Hypothalamus (tissue), 51 donors: ENCODE measurements around the gene MAP2K1.
"Not testable (repeated sequence)": the region's sequence is repeated elsewhere in the genome, so short reads cannot be mapped to it uniquely, and the experiment has no call there.

Experiments used
- DNase-seq, 51 donors: peaks; one replicate each; lab custom pipeline; 2025; lab: John Stamatoyannopoulos, UW

MAP2K1 gene

DNA sequence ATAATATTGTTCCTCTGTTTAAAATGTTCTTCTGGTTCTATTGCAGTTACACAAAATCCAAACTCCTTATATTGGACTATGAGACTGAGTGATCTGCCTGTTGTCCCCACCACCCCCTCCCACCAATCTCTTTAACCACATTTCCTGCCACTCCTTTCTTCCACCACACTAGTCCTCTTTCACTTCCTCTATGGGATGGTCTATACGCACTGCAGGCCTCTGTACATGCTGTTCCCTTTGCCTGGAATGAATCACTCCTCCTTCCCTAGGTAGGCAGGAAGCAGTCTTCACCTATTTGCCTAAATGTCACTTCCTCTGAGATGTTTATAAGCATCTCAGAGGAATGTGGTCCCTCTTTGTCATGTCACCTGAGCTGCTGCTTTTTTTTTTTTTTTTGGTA, 4.0 kb downstream of the MAP2K1 start:
- peak in 1 of 51 donors; percentile 2 for DNase-seq

- not testable (repeated sequence) for DNase-seq
Observed at GRCh38 chr15:66393037-66393436, 6.3 kb downstream of the MAP2K1 start.

- DNase-seq: no peak
Observed at GRCh38 chr15:66394472-66394871, 7.8 kb downstream of the MAP2K1 start.

GRCh38 chr15:66394915-66395314, 8.2 kb downstream of the MAP2K1 start:
- DNase-seq: no peak

GRCh38 chr15:66399276-66399675, 12.6 kb downstream of the MAP2K1 start:
- DNase-seq: no peak

DNA sequence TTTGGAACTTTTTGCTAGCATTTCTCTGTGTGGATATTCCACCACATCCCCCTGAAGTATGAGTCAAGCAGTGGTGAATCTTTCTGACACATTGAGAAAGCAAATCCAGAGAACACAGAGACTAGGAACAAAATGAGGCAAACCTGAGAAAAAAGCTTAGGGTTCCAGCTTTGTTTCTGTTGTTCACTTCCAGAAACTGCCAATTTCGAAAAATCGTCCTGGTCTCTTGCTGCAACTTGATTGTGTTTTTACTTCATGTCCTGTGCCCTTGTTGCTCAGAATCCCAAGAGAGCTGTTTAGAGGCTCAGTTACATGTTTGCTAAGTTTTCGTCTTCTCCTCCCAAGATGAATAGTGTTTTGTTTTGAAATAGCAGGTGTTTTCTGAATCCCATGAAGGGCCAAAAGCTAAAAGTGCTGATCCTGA, 13.7 kb downstream of the MAP2K1 start:
- DNase-seq: no peak

DNA sequence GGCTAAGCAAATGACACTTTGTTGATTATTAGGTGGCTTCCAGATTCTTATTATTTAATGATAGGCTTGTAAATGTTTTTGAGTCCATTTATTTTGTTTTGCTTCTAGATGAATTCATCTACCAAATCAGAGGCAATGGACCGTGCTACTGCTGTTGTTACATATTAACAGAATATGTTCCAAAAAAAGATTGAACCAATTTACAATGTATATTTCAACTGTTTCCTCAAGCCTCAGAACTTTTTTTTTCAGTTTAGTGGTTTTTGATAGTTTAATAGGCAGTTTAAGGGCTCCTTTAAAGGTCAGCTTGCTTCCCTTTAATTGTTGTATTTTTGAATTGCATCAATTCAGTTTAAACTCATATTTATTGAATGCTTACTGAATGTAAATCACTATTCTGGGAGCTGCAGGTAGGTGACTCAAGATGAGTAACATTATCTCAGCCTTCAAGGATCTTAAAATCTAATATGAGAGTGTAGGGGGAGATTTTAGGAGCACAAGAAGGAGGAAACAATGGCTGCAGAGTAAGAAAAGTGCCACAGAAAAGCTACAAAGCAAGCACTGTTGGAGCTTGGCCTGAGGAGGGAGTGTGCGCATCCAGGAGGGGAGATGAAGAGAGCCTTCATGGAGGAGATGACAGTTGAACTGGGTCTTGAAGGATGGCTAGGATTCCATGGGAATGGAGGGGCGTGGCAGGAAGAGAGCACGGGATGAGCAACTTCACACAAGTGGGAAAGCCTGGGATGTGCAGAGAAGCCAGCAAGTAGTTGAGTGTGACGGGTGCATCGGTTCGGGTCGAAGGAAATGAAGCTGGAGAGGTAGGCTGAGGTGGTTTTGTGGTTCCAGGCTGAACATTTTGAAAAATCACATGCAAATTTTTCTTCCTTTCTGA, 14.7 kb downstream of the MAP2K1 start:
- DNase-seq: no peak

- no peak for DNase-seq
Observed at GRCh38 chr15:66402761-66403284, 16.1 kb downstream of the MAP2K1 start.

DNA sequence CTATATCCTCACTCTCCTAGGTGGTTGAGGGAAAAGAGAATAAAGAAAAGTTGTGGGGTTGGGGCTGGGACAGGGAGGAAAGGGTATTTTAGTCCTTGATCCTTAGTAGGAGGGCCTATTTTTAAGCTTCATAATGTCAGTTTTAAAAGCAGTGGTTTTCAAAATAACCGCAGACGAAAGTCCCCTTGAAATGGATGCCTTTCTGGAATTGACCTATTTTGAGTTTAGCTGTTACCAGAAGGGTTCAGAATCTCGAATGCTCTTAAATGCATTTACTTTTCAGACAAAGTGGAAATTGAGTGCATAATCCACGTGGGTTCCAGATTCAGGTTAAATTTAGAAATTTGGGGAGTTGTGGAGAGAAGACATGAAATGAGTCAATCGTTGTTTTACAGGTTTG, 16.6 kb downstream of the MAP2K1 start:
- no peak for DNase-seq

DNA sequence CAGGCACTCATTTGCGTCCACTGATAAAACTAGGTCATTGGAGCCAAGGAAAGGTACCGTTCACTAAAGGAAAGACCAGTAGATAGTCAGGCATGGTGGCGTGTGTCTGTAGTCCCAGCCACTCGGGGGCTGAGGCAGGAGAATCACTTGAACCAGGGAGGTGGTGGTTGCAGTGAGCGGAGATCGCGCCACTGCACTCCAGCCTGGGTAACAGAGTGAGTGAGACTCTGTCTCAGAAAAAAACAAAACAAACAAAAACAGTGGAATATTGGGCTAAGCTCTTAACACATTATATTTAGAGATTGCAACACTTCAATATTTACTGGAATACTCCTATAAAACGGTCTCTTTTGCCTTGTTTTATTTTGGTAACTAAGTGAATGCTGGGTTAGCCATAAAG, 17.4 kb downstream of the MAP2K1 start:
- no peak for DNase-seq

DNA sequence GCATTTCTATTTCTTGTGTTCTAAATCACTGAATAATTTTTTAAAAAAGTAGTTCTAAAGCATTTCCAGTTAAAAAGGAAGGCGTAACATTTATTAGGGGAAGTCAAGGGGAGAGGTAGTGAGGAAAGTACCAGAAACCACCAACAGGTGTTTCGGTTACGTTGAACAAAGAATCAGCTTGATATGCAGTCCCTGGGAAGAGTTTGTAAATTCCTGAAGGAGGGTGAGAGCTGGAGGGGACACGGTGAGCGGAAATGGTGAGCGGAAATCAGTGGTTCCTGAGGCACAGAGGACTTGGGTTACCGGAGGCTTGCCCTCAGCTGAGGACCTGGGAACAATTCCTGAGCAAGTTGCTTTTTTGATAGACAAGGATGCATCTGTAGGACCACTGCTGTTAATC, 17.8 kb downstream of the MAP2K1 start:
- DNase-seq: no peak

- no peak for DNase-seq
Observed at GRCh38 chr15:66405007-66405406, 18.3 kb downstream of the MAP2K1 start.

GRCh38 chr15:66405615-66406014, 18.9 kb downstream of the MAP2K1 start:
- no peak for DNase-seq

DNA sequence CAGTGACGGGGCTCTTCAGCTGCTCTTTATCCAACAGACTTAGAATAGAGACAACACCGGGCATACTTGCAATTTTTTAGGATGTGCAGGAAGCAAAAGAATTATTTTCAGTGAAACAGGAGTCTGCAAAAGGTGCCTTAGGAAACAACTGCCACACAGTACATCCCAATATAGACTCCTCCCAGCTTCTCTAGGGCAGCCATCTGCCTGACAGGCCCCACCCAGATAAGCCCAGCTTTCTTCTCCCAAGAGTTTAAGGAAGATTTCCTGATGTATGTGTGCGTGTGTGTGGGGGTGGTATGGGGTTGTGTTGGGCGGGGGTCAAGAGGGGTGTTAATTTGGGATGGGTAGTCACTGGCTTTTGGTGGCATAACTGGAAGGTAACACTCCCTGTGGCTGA, 21.5 kb downstream of the MAP2K1 start:
- DNase-seq: no peak

DNA sequence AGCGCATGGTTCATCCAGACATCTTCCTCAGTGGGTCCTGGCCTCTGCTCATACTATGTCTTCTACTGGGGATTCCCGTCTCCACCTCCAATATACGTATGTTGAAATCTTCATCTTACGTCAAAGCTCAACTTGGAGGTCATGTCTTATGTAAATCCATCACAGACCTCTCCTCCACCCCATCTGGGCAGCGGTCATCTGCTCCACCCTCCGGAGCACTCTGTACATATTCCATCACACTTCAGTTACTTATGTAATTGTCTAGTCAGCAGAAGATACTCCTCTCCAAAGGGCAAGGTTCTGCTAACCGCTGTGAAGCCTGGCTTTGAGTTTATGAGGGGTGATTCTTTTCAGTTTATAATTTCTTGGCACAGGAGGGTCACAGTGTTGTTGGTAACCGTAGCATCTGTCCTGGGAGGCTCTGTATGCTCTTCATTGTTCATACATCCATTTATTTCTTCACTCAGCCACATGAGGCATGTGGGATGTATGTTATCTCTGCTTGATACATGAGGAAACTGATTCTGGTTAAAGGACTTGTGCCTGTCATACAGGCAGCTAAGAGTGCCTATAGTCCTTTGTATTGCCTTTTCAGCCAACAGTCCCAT, 22.1 kb downstream of the MAP2K1 start:
- no peak for DNase-seq

DNA sequence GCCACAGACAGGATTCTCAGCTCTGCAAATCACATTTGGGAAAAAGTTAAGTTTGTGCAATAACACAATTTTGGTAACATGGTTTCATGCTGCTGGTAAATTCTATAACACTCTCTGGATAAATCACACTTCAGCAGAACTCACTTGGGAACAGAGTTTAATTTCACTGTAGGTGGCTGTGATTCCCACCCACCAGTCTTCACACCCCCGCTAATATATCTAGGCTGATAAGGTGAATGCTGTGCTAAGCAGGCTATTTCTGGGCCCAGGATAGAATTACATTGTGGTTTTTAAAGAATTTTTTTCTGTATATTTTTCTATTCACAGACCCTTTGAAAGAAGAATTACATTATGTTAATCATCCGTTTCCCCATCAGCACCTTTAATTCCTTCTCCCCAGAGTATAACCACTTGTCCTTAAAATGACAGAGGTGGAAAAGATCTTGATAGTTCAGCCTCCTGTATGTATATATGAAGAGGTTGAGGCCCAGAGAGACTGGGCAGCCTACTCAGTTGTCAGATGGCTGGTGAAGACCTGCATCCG, 22.9 kb downstream of the MAP2K1 start:
- no peak for DNase-seq

- no peak for DNase-seq
Observed at GRCh38 chr15:66411190-66411589, 24.5 kb downstream of the MAP2K1 start.

DNA sequence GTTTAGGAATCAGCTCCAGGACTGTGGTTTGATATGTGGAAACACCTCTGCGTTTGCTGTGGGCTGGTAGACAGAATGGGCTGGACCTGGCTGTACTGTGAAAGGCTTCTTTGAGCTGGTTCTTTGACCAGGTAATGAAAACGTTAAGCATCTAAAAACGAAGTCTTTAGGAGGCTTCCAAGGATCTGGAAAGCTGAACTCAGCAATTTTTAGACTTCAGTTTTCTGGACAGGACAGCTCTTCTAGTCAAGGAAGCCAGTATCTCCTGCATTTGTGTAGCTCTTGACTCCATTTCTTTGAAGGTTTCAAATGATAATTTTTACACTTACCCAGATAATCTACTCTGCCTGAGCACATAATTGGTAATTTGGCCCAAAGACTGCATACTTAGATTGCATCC, 25.5 kb downstream of the MAP2K1 start:
- DNase-seq: no peak

- no peak for DNase-seq
Observed at GRCh38 chr15:66413579-66413978, 26.9 kb downstream of the MAP2K1 start.

GRCh38 chr15:66415360-66415759, 28.6 kb downstream of the MAP2K1 start:
- DNase-seq: no peak

DNA sequence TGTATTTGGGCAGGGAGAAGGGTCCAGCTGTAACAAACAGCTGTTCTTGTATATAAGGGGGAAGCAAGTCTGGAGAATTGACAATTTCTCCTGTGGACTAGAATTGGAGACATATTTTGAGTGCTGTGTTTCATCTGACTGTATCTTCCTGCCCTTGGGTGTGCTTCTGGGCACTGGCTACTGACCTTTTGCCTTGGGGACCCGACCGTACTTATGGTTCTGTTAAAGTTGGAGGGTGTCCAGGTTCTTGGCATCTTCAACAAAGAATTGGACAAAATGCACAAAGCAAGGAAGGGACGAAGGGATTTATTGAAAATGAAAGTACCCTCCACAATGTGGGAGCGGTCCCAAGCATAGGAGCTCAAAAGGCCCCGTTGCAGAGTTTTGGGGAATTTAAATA, 31.0 kb downstream of the MAP2K1 start:
- DNase-seq: no peak

- DNase-seq: no peak
Observed at GRCh38 chr15:66419471-66419870, 32.8 kb downstream of the MAP2K1 start.
